IPS DF 6.9 (cell line): Measurements from ENCODE around the gene CECR2.

Source experiments
- DNase-seq: peaks from one replicate; pipeline ENCODE4 v3.0.0-alpha.2; 2013; ENCODE audit warnings: low read depth, low spot score
- H3K27ac ChIP-seq: one replicate; pipeline ENCODE4 v1.5.1; 2013; ENCODE audit warnings: low read length, control low read depth
- H3K27me3 ChIP-seq: 2 replicates; pipeline ENCODE4 v1.6.1; 2013; ENCODE audit warnings: mild to moderate bottlenecking, low read length; ENCODE audit not compliant: control insufficient read depth, insufficient read depth
- H3K36me3 ChIP-seq: 2 replicates; pipeline ENCODE4 v1.6.1; 2013; ENCODE audit warnings: low read length; ENCODE audit not compliant: control insufficient read depth, insufficient read depth
- H3K4me1 ChIP-seq: 2 replicates; pipeline ENCODE4 v1.6.1; 2013; ENCODE audit warnings: low read length; ENCODE audit not compliant: control insufficient read depth, insufficient read depth
- H3K4me3 ChIP-seq: 2 replicates; pipeline ENCODE4 v1.5.1; 2013; ENCODE audit warnings: mild to moderate bottlenecking, low read length
- H3K9me3 ChIP-seq: 2 replicates; pipeline ENCODE4 v1.6.1; 2013; ENCODE audit warnings: low read length, inconsistent platforms; ENCODE audit not compliant: control insufficient read depth, insufficient read depth
- WGBS: extraction: QIAGEN DNeasy Blood & Tissue Kit; methylation state at CpG from one replicate; pipeline ENCODE4 v1.1.7; 2013; ENCODE audit warnings: mixed read lengths, missing lambda C conversion rate; ENCODE audit not compliant: insufficient read length, insufficient coverage; 5-methylcytosine and 5-hydroxymethylcytosine counted together

CECR2 gene

DNA sequence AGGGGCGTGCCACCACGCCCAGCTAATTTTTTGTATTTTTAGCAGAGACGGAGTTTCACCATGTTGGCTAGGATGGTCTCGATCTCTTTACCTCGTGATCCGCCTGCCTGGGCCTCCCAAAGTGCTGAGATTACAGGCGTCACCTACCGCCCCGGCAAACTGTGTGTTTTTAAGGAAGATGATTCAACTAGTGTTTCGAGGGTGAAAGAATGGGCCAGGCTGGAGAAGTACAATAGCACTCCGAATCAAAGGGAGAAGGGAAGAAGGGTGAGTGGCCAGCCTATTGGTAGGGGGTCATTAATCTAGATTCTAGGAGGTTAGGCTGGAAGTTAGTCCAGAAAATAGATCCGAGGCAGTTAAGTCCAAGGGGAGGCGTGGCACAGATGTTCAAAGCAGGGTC, 2.9 kb upstream of the CECR2 start:
- Histone ChIP-seq H3K36me3 (no peaks in the 10 kb centered on the region; the same call in 1 of the 2 replicates), H3K27me3 (no peaks in the 10 kb centered on the region), H3K9me3 (no peaks in the 10 kb centered on the region), H3K4me1 (peaks cover 2% of the 10 kb centered on the region; the same call in 1 of the 2 replicates), H3K27ac (no peak overlapping the region), H3K4me3 (no peak overlapping the region)
- no peak for DNase-seq
- WGBS, result no CpG with 5 or more reads among the region's 13 CpGs

DNA sequence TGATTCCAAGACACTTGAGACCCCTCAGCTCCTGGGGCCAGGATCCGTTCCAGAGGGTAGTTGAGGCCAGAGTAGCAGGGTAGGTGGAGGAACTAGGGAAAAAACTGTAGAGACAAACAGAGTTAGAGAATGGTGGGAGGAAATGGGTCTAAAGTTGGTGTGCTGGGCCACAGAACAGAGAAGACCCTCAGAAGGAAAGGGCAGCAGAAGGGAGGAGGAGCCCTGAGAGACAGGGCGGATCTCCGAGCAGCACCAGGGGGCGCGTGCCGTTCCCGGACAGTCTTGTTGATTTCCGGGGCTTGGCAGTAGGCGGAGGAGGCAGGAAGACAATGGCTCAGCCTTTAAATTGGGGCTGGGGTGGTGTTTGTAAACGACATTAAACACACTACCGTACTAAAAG, 2.4 kb upstream of the CECR2 start:
- Histone ChIP-seq H3K27me3 (no peaks in the 10 kb centered on the region), H3K9me3 (no peaks in the 10 kb centered on the region), H3K4me3 (no peak overlapping the region), H3K36me3 (no peaks in the 10 kb centered on the region; the same call in 1 of the 2 replicates), H3K27ac (no peak overlapping the region), H3K4me1 (peaks cover 2% of the 10 kb centered on the region; the same call in 1 of the 2 replicates)
- WGBS, result no CpG with 5 or more reads among the region's 11 CpGs
- DNase-seq, result no peak

DNA sequence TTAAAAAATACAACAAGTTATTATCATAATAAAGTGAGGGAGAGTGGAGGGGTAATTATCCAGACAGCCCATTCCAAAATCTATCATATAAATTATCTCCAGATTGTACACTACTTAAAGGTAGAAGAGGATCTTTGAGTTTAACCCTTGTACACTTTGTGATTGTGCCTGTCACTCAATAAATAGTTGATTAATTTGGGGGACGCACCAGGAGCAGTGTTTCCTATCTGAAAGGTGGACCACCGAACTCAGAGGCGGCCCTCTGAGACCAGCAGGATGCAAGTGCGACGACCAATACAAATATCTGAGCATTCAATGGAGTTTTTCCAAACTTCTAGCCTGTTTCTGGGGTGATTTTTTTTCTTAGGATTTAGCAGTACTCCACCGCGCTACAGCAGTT, 1.1 kb upstream of the CECR2 start:
- no peaks in the 10 kb centered on the region for H3K27me3 ChIP-seq
- WGBS, result no CpG with 5 or more reads among the region's 7 CpGs
- H3K27ac ChIP-seq, result no peak overlapping the region
- peaks cover 2% of the 10 kb centered on the region; the same call in 1 of the 2 replicates for H3K4me1 ChIP-seq
- no peaks in the 10 kb centered on the region for H3K9me3 ChIP-seq
- no peaks in the 10 kb centered on the region; the same call in 1 of the 2 replicates for H3K36me3 ChIP-seq
- peak overlapping the region; percentile 56; the same call in 1 of the 2 replicates for H3K4me3 ChIP-seq
- DNase-seq, result no peak

DNA sequence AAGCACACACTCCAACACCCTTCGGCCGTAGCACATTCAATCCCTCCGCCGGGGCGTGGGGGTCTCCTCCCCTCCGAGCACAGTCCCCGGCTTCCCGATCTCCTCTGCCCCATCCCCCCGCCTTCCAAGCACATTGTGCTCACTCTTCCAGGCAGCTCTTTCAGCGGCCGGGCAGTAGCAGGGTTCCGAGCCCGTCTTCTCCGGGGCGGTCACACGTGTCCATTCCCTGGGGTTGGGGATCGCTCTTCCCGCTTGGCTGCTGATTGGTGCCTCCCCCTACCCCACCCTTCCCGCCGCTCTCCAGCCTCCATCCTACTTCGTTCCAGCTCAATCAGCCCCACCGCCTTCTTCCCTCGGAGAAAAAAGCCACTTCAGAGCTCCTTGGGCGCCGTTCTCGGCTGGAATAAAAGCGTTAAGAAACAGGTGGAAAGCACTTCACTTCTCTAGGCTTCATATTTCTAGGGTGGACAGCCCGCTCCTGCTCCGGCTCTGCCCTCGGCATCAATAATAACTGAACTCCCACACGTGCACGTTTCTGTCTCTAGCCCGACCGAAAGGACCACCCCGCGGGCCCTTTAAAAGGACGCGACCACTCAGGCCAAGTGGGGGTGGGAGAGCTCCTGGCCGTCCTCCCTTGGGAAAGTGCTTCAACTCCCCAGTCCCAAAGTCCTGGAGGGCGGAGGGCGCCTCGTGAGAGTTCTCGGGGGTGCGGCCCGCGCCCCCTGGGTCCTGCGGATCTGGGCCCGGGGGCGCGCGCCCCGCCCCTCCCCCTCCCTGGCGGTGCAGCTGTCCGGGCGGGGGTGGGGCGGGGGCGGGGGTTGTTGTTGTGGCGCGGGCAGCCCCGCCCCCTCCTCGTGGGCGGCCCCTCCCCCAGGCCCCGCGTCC, 464 bp upstream of the CECR2 start:
- Histone ChIP-seq H3K4me3 (peak overlapping the region; percentile 99; the same call in 1 of the 2 replicates), H3K27me3 (no peaks in the 10 kb centered on the region), H3K4me1 (peaks cover 2% of the 10 kb centered on the region; the same call in 1 of the 2 replicates), H3K9me3 (no peaks in the 10 kb centered on the region), H3K36me3 (no peaks in the 10 kb centered on the region; the same call in 1 of the 2 replicates), H3K27ac (peak overlapping the region; percentile 15)
- no CpG with 5 or more reads among the region's 64 CpGs for WGBS
- no peak for DNase-seq

DNA sequence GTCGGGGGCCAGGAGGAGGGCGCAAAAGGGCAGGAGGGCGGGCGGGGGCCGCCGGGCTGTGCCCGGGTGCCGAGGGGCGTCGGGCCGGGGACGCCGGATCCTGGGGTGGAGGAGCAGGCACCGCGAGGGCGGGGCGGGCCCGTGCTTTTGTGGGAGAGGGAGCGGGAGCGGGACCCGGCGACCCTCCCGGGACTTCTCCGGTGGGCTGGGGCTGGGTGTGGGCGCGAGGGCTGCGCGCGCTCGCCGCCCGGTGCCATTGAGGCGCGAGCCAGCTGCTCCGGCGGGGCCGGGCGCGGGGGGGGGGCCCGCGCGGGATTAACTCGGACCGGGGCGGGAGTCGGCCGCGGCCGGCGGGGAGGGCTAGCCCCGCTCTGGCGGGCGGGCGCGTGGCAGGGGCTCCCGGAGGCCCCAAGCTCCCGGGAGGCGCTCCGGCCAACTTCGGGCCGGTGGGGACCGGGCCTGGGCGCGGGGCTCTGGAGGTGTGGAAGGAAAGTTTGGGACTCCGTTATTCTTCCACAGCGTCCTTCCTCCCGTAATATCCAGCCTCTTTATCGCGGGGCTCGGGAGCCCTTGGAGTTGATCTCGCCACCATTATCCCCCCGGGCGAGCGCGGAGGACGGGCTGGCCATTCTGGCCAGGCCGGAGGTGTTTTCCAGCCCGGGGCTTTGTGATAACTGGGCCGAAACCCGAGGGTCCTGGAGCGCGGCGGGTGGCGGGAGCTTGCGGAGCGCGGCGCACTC, 936 bp downstream of the CECR2 start:
- DNase-seq, result no peak

DNA sequence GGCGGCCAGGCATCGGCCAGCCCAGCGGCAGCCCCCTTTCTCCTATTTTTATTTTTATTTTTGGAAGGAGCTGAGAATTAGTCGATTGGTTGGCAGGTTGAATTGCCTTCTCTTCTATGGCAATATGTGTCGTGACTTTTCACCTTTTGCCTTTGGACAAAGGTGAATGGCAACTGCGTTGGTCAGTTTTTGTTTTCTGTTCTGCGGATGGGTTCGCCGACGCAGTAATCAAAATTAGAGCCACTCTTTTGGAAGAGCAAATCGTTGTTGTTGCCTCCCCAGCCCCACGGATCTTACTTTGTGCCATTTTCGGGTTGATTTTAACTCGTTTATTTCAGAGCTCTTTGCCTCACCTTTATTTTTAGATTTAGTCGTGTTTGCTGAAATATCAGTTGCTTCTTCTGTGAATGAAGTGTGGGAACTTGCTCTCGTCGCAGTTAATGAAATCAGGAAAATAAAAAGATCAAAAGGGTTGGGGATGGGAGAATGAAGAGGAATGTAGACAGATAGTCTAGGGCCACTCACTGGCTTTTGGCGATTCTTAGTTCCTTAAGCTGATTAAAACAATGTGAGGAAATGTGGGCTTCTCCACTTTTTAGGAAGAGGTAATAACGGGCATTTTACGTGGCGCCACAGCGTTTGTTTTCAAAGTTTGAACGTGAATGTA, 1.6 kb downstream of the CECR2 start:
- no peak for DNase-seq
- H3K4me1 ChIP-seq, result peaks cover 2% of the 10 kb centered on the region; the same call in 1 of the 2 replicates
- H3K36me3 ChIP-seq, result no peaks in the 10 kb centered on the region; the same call in 1 of the 2 replicates
- WGBS, result no CpG with 5 or more reads among the region's 23 CpGs
- H3K4me3 ChIP-seq, result peak overlapping the region; percentile 99; the same call in 1 of the 2 replicates
- H3K9me3 ChIP-seq, result no peaks in the 10 kb centered on the region
- no peak overlapping the region for H3K27ac ChIP-seq
- H3K27me3 ChIP-seq, result no peaks in the 10 kb centered on the region

More for the DNA sequence above, 936 bp downstream of the CECR2 start:
- H3K27me3 ChIP-seq, result no peaks in the 10 kb centered on the region
- no CpG with 5 or more reads among the region's 88 CpGs for WGBS
- no peaks in the 10 kb centered on the region; the same call in 1 of the 2 replicates for H3K36me3 ChIP-seq
- no peak overlapping the region for H3K27ac ChIP-seq
- peak overlapping the region; percentile 99 for H3K4me3 ChIP-seq
- no peaks in the 10 kb centered on the region for H3K9me3 ChIP-seq
- H3K4me1 ChIP-seq, result peaks cover 2% of the 10 kb centered on the region; the same call in 1 of the 2 replicates

DNA sequence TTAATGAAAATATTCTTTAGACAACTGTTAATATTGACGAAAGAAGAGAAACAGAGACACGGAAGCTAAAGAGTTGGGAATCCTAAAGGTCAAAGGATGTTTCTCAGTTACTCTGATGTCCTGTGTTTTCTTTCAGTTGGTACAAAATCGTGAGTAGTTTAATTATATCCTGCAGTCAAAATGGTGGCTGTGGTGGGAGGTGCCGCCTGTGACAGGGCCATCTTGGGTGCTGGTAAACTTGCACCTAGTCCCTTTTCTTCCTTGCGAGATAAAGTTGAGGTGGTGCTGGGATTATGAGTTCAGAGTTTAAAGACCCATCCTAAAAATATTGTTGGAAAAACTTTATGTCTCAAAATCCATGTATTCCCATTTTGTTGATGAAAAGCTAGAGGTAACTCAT, 2.2 kb downstream of the CECR2 start:
- Histone ChIP-seq H3K27ac (no peak overlapping the region), H3K4me3 (peak overlapping the region; percentile 99; the same call in 1 of the 2 replicates), H3K27me3 (no peaks in the 10 kb centered on the region), H3K36me3 (no peaks in the 10 kb centered on the region; the same call in 1 of the 2 replicates), H3K9me3 (no peaks in the 10 kb centered on the region), H3K4me1 (peaks cover 3% of the 10 kb centered on the region)
- no peak for DNase-seq
- WGBS, result no CpG with 5 or more reads among the region's 5 CpGs

DNA sequence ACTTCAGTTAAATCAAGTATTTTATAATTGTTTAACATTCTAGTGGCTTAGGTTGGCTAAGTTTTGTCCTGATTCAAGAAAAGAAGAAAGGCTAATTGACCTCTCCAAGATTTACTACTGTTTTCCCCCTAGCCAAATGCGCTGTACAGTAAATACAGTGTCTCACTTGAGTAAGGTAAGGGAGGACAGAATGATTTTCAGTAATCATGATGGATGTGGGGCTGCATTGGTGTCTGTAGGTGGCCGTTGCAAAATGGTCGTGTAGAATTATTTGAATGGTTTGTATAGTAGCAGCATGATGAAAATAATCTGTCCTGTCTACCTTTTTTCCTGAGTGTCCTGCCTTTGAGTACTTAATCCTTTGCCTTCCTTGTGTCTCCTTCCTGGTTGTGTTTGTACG, 4.6 kb downstream of the CECR2 start:
- Histone ChIP-seq H3K36me3 (no peaks in the 10 kb centered on the region; the same call in 1 of the 2 replicates), H3K27me3 (no peaks in the 10 kb centered on the region), H3K4me1 (peaks cover 2% of the 10 kb centered on the region; the same call in 1 of the 2 replicates), H3K9me3 (no peaks in the 10 kb centered on the region), H3K4me3 (no peak overlapping the region), H3K27ac (no peak overlapping the region)
- WGBS, result 100% methylated on average over 2 of the region's 4 CpGs
- DNase-seq, result no peak

DNA sequence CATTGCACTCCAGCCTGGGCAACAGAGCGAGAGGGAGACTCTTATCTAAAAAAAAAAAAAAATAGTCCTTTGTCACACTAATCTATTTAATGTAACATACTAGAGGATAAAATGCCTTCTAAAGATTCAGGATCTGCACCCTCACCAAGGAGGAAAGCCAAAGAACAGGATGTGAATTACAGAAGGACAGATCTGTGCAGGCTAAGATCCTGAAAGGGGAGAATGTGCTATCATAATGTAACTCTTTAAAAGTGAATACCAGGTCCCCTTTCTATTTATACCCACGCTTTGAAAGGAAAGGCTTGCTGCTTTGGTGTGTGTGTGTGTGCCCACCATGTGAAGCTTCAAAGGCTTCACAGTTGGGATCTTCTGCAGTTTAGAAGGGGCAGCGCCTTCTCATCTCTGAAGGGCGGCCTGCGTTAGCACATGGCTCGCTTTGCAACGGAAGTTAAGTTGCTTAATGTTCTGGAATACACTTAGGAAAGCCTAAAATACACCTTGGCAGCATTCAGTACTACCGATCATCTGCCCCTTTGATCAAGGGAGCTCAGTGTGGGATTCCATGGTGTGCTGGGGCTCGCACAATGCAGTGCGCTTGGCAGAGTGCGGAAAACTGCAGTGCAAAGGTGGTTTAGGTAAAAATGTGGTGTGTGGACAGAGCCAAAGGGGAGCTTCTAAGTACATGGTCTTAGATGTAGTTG, 6.8 kb downstream of the CECR2 start:
- DNase-seq, result no peak
- Histone ChIP-seq H3K4me3 (no peak overlapping the region), H3K27ac (no peak overlapping the region), H3K4me1 (peaks cover 6% of the 10 kb centered on the region), H3K36me3 (no peaks in the 10 kb centered on the region), H3K9me3 (no peaks in the 10 kb centered on the region), H3K27me3 (no peaks in the 10 kb centered on the region)
- no CpG with 5 or more reads among the region's 11 CpGs for WGBS
